Effector memory CD4-positive, alpha-beta T cell (primary cell): ENCODE data around the gene TSSC4.
A peak's percentile ranks its signal among the peaks of the same experiment; 100 is the strongest.
"Not testable (repeated sequence)": the region's sequence is repeated elsewhere in the genome, so short reads cannot be mapped to it uniquely, and the experiment has no call there.

Experiments used
- DNase-seq, 3 donors: peaks; one replicate each; pipeline ENCODE4 v3.0.0-alpha.2; 2020
- H3K27ac ChIP-seq: 2 replicates; pipeline ENCODE4 v1.7.0; 2013; ENCODE audit warnings: mild to moderate bottlenecking, low read length, moderate library complexity; ENCODE audit not compliant: insufficient read depth, poor library complexity, severe bottlenecking
- H3K27me3 ChIP-seq: replicated peaks from 2 replicates; pipeline ENCODE4 v1.7.0; 2013; ENCODE audit warnings: mild to moderate bottlenecking, low read length; ENCODE audit not compliant: insufficient read depth, control insufficient read depth, poor library complexity, severe bottlenecking
- H3K36me3 ChIP-seq: 2 replicates; pipeline ENCODE4 v1.7.0; 2013; ENCODE audit warnings: mild to moderate bottlenecking, low read length, moderate library complexity; ENCODE audit not compliant: control insufficient read depth, insufficient read depth
- H3K4me1 ChIP-seq: 2 replicates; pipeline ENCODE4 v1.7.0; 2013; ENCODE audit warnings: low read length, mild to moderate bottlenecking; ENCODE audit not compliant: control insufficient read depth, insufficient read depth, poor library complexity, severe bottlenecking
- H3K4me3 ChIP-seq: 2 replicates; pipeline ENCODE4 v1.7.0; 2013; ENCODE audit warnings: low read length, low read depth, mild to moderate bottlenecking; ENCODE audit not compliant: insufficient read depth, poor library complexity, severe bottlenecking
- H3K9me3 ChIP-seq: 2 replicates; pipeline ENCODE4 v1.7.0; 2013; ENCODE audit warnings: mild to moderate bottlenecking, low read length, moderate library complexity; ENCODE audit not compliant: control insufficient read depth
- total RNA-seq, 3 donors: gene quantifications; one replicate each; lab custom pipeline; 2026; lab: John Stamatoyannopoulos, UW

TSSC4 gene
- 47.0 to 54.1 (median 47.4) reads per million in 3 donors for total RNA-seq

DNA sequence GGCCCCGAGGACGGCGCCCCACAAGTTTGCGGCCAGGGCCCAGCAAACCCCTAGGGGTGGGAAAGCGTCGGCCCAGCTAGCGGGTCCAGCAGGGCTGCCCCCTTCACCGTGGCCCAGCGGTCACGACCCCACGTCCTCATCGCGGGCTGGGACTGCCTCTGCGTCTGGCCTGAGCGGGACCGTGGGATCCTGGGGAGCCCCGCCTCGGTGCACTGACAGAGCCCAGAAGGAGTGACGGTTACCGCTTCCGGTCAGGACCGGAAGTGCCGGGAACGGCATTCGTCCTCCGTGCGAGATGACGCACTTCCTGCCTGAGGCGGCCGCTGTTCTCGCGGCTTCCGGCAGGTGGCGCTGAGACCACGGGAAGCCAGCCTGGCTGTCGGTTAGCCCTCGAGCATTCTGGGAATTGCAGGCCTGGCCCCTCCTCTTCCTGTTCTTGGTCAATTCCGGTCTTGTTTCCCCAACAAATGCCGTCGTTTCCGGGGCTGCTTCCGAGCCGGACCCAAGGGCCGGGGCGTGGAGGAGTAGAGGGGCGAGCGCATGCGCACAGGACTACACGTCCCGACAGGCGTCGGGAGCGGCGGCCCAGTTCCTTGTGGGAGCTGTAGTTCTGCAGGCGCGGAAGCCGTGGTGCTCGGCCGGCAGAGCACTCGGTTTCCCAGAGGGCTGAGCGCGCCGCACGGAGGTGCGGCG lies at the start of gene TSSC4:
Gene TSSC4 (plus strand): TSS at position 682 of the 693 bp plus-strand sequence. CDS start 1,884 bp downstream, outside the sequence.
- Histone ChIP-seq H3K36me3 (peaks cover 34% of the 10 kb centered on the region), H3K4me3 (peak within 1 kb of the TSS; percentile 91), H3K27me3 (no peaks in the 10 kb centered on the region), H3K4me1 (peaks cover 22% of the 10 kb centered on the region), H3K9me3 (no peaks in the 10 kb centered on the region), H3K27ac (peak within 1 kb of the TSS; percentile 98)
- DNase-seq: peak; percentile 99 to 100 (median 100)

DNA sequence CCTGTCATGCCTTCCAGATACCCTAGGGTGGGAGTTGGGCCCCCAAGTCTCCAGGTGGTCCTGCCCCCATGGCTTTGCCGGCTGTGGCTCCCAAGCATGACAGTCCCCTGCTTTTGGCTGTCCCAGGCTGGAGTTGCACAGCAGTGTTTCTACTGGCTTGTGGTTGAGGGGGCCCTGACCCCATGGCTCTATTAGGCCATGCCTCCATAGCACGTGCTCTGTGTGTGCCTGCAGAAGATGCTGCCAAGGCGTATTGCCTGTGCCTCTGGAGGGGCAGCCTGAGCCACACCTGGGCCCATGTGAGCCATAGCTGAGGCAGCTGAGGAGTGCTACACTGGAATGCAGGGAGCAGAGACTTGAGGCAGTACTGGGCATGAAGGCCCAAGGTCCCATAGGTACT lies 48.8 kb upstream of the TSSC4 start:
- Histone ChIP-seq H3K9me3 (no peaks in the 10 kb centered on the region), H3K4me1 (no peaks in the 10 kb centered on the region), H3K4me3 (no peak overlapping the region), H3K27me3 (no peaks in the 10 kb centered on the region), H3K27ac (no peak overlapping the region), H3K36me3 (no peaks in the 10 kb centered on the region)
- DNase-seq: no peak

GRCh38 chr11:2352420-2352819 lies 48.1 kb upstream of the TSSC4 start:
- no peaks in the 10 kb centered on the region for H3K27me3 ChIP-seq
- DNase-seq: no peak
- H3K4me1 ChIP-seq: no peaks in the 10 kb centered on the region
- H3K27ac ChIP-seq: no peak overlapping the region
- H3K36me3 ChIP-seq: no peaks in the 10 kb centered on the region
- no peaks in the 10 kb centered on the region for H3K9me3 ChIP-seq
- no peak overlapping the region for H3K4me3 ChIP-seq

DNA sequence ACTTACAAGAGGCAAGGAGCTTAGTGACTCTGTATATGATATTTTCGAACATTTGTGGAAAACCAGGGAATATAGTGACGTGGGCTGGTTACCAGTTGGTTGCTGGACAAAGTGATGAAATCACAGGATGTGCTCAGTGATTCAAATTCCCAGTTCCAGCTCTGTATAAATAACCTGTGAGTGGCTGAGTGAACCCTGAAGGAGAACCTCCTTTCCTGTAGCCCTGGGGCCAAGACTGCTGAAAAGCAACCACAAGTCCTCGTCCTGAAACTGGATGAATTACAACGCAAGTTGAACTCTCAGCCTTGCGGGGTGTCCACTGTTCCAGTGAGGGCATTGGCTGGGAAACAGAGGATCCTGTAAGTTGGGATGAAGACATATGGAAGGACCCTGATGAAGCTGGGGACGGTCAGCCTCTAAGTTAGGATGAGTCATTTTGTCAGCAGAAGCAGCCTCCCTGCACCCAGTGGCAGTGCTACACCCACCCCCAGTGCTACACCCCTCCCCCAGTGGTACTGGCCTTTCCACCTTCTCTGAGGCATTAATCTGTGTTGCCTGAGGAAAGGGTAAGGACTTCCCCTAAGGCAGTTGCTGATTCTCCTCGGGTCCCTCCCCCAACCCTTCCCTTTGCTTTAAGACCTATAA lies 45.4 kb upstream of the TSSC4 start:
- no peak for DNase-seq
- Histone ChIP-seq H3K36me3 (no peaks in the 10 kb centered on the region), H3K4me3 (no peak overlapping the region), H3K27me3 (no peaks in the 10 kb centered on the region), H3K27ac (no peak overlapping the region), H3K4me1 (no peaks in the 10 kb centered on the region), H3K9me3 (no peaks in the 10 kb centered on the region)

GRCh38 chr11:2357246-2357645 lies 43.3 kb upstream of the TSSC4 start:
- Histone ChIP-seq H3K36me3 (no peaks in the 10 kb centered on the region), H3K27me3 (no peaks in the 10 kb centered on the region), H3K4me3 (no peak overlapping the region), H3K9me3 (no peaks in the 10 kb centered on the region), H3K4me1 (no peaks in the 10 kb centered on the region), H3K27ac (no peak overlapping the region)
- DNase-seq: no peak

GRCh38 chr11:2357651-2358050 lies 42.9 kb upstream of the TSSC4 start:
- not testable (repeated sequence) for H3K4me1 ChIP-seq, H3K9me3 ChIP-seq, H3K27me3 ChIP-seq, DNase-seq, H3K4me3 ChIP-seq, H3K27ac ChIP-seq, H3K36me3 ChIP-seq

GRCh38 chr11:2358754-2359442 lies 41.7 kb upstream of the TSSC4 start:
- H3K27me3 ChIP-seq: no peaks in the 10 kb centered on the region
- no peaks in the 10 kb centered on the region for H3K9me3 ChIP-seq
- H3K4me1 ChIP-seq: no peaks in the 10 kb centered on the region
- no peak overlapping the region for H3K4me3 ChIP-seq
- DNase-seq: no peak
- no peaks in the 10 kb centered on the region for H3K36me3 ChIP-seq
- no peak overlapping the region for H3K27ac ChIP-seq

DNA sequence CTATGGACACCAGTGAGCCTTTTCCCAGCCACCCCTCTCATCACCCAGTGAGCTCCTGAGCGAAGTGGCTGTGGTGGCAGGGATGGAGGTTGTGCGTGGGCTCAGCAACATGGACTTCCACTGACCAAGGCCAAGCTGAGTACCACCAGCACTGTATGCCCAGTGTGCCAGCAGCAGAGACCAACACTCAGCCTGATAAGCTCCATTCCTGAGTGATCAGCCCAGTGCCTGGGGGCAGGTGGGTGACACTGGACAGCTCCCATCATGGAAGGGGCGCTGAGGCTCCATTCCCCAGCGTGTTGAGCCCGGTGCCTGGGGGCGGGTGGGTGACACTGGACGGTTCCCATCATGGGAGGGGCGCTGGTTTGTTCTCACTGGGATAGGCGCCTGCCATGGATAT lies 41.0 kb upstream of the TSSC4 start:
- Histone ChIP-seq H3K36me3 (no peaks in the 10 kb centered on the region), H3K27me3 (no peaks in the 10 kb centered on the region), H3K4me1 (no peaks in the 10 kb centered on the region), H3K27ac (no peak overlapping the region), H3K9me3 (no peaks in the 10 kb centered on the region), H3K4me3 (no peak overlapping the region)
- no peak for DNase-seq

- Histone ChIP-seq H3K36me3 (no peaks in the 10 kb centered on the region), H3K9me3 (no peaks in the 10 kb centered on the region), H3K4me1 (no peaks in the 10 kb centered on the region), H3K4me3 (no peak overlapping the region), H3K27ac (no peak overlapping the region), H3K27me3 (no peaks in the 10 kb centered on the region)
- no peak for DNase-seq
Observed at GRCh38 chr11:2360081-2360642, 40.4 kb upstream of the TSSC4 start.

DNA sequence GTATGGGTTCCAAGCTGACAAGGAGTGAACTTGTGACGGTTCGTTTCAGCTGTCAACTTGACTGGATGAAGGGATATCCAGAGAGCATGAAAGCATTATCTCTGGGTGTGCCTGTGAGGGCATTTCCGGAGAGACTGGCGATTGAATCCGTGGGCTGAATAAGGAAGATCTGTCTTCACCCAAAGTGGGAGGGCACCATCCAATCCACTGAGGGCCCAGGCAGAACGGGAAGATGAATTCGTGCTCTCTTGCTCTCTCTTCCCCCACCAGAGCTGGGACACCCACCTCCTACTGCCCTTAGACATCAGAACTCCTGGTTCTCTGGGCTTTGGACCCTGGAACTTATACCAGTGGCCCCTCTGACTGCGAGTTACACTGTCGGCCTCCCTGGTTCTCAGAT lies 39.0 kb upstream of the TSSC4 start:
- H3K27ac ChIP-seq: no peak overlapping the region
- H3K4me1 ChIP-seq: no peaks in the 10 kb centered on the region
- no peak for DNase-seq
- H3K9me3 ChIP-seq: no peaks in the 10 kb centered on the region
- no peaks in the 10 kb centered on the region for H3K36me3 ChIP-seq
- no peak overlapping the region for H3K4me3 ChIP-seq
- no peaks in the 10 kb centered on the region for H3K27me3 ChIP-seq
